HG03045 (cell line): ENCODE measurements around the gene HERC2.
"Not testable (repeated sequence)": the region's sequence is repeated elsewhere in the genome, so short reads cannot be mapped to it uniquely, and the experiment has no call there.

Experiments used
- ATAC-seq: cut with Tn5 transposase; IDR thresholded peaks from one replicate; pipeline ENCODE4 v1.9.1; 2021; ENCODE audit warnings: mild to moderate bottlenecking, moderate library complexity; ENCODE audit not compliant: unreplicated experiment

The HERC2 gene

DNA sequence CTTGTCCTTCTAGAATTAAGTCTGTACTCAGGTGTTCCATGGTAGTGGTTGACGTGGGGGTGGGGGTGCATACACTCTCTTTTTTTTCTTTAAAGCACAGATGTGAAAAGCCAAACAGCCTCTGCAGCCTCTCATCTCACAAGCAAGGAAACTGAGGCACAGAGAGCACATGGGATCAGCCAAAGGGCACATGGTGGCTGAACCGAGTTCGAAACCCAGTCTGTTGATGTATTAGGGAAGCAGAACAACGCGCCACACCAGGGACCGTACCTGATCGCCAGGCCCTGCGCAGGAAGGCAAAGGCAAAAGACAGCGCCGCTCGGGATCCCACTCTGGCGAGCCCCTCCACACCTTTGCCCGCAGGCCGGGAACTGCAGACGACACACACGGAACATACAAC, 47.3 kb downstream of the HERC2 start:
- no peak for ATAC-seq

DNA sequence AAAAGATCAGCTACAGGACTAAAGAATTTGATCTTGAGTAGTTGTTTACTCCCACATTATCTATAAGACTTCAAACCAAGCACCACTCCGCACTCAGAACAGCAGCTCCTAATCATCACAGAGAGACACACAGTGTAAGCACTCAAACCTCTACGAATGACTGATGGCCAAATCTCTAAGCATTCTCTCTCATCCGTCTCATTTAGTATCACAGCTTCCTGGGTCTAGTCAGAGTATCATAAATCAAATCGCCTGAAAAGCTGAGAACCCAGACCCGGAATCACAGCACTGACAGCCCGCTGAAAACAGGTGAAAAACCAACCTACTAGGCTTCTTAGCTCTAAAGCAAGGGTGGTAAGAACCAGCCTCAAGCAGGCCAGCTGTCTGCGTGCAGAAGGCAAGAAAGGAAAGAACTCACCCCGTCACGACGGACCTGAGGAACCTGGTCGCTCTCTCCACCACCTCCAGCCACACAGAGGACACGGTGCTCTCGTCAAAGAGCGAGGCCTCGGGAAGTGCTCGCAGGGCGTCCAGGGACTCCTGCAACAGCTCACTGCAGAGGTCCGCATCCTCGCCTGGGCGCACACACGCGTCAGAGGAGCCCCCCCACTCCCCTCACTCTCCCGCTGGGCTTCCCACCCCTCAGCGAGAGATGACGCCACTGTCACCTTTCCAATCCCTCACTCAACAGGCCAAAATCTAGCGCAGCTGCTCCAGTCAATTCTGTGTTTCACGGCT, 47.9 kb downstream of the HERC2 start:
- no peak for ATAC-seq

GRCh38 chr15:28273468-28273867, 48.5 kb downstream of the HERC2 start:
- ATAC-seq: no peak

DNA sequence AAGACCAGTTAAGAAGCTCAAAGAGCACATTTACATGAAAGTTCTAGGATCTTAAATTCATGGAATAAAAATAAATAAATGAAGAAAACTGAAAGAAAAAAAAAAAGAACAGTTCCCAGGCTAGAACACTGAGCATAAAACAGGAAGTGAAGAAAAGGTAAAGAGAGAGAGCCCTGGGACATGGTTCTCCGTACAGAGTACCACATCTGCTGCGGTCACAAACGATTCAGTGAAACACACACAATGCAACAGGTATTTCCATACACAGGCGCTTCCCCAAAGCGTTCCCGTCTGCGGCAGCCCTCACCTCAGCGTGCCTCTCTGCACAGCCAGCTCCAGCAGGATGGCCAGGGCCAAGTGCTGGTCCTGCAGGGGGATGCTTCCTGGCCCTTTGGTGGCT, 49.4 kb downstream of the HERC2 start:
- ATAC-seq: no peak

GRCh38 chr15:28271697-28272260, 50.2 kb downstream of the HERC2 start:
- no peak for ATAC-seq

GRCh38 chr15:28269097-28269496, 52.9 kb downstream of the HERC2 start:
- ATAC-seq: no peak

DNA sequence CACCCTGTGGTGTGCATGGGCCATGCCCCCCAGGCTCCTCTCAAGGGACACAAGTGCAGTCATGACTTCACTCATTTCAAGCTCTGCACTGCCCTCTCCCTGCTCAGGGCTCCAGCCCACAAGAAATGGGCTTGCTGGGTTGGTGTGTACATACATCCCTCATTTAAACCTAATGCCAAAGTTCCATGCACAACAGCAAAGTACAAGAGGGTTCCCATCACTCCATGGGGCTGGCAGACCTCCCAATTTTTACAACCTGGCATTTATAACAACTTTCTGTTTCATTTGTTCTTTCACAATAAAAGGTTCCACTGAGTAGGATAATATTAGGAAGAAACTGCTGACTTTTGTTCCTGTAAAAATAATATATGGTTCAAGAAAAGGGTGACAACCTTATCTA, 54.3 kb downstream of the HERC2 start:
- ATAC-seq: no peak

GRCh38 chr15:28265334-28266019, 56.5 kb downstream of the HERC2 start:
- no peak for ATAC-seq

- no peak for ATAC-seq
These were observed 57.8 kb downstream of the HERC2 start for GRCh38 chr15:28264166-28264565.

DNA sequence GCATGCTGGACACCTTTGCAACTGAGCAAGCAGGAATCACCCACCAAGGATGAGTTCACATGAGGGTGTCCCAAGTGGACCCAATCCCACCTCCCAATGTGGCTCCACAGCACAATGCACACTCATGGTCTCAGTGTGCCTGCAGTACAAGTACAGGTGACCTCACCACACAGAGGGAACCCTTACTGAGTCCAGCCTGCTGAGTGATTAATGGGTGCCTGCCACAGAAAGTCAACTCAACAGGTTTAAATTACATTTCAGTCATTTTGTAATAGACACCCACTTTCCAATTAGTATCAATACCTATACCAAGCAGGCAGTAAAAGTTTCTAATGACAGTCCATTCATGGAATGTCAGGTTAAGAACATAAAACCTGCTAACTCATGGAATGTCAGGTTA, 59.5 kb downstream of the HERC2 start:
- ATAC-seq: no peak

DNA sequence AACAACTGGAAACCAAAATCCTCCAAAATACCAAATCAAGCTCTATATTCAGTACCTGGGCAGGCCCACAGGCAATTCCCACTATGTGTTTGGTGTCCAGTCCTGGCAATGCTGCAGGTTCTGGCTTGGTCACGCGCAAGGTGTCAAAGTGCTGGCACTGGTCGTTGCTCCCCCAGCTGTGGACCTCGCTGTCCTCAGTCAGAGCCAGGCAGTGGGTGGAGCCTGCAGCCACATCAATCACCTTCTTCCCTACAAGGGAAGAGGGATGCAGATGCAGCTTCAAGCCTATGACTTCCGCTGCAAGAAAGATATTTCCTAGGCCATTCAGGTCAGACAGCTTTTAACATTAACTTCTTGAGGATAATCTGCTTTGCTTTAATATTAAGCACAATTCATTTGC, 61.3 kb downstream of the HERC2 start:
- ATAC-seq: no peak

DNA sequence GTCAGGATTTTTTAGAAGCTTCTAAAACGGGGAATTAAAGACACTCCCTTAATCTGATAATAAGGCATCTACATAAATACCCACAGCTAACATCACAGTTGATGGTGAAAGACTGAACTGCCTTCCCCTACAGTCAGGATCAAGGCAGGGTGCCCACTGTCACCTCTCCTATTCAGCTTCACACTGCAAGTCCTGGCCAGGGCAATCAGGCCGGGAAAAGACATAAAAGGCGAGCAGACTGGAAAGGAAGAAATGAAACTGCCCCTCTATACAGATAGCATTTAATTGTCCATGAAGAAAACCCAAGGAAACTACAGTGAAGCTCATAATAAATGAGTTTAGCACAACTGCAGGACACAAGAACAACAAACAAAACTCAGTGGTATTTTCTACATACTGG, 61.7 kb downstream of the HERC2 start:
- no peak for ATAC-seq

- ATAC-seq: no peak
These were observed 66.0 kb downstream of the HERC2 start for GRCh38 chr15:28255965-28256364.

- ATAC-seq: no peak
These were observed 69.1 kb downstream of the HERC2 start for GRCh38 chr15:28252831-28253230.

- ATAC-seq: no peak
These were observed 75.4 kb downstream of the HERC2 start for GRCh38 chr15:28246605-28247004.

GRCh38 chr15:28243901-28244300, 78.1 kb downstream of the HERC2 start:
- no peak for ATAC-seq

GRCh38 chr15:28243399-28243798, 78.6 kb downstream of the HERC2 start:
- ATAC-seq: no peak

DNA sequence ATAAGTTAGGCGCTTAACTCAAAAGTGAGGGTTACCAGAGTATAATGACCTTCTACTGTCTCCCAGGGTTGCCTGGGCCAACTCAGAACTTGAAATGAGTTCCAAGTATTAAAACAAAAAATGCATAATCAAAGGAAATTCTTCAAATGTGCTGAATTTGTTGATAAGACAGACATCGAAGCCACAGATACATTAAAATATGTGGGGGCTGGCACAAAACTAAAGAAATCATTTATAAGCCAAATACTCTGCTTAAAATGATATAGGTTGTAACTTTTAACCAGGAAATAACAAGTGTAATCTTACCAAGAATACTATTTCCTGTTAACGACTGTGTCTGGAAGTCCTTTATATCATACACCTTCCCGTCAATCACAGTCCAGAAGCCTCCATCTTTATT, 83.7 kb downstream of the HERC2 start:
- not testable (repeated sequence) for ATAC-seq

GRCh38 chr15:28231743-28232142, 90.2 kb downstream of the HERC2 start:
- ATAC-seq: not testable (repeated sequence)

GRCh38 chr15:28231336-28231735, 90.6 kb downstream of the HERC2 start:
- ATAC-seq: not testable (repeated sequence)

- ATAC-seq: not testable (repeated sequence)
These were observed 92.9 kb downstream of the HERC2 start for GRCh38 chr15:28228990-28229640.

DNA sequence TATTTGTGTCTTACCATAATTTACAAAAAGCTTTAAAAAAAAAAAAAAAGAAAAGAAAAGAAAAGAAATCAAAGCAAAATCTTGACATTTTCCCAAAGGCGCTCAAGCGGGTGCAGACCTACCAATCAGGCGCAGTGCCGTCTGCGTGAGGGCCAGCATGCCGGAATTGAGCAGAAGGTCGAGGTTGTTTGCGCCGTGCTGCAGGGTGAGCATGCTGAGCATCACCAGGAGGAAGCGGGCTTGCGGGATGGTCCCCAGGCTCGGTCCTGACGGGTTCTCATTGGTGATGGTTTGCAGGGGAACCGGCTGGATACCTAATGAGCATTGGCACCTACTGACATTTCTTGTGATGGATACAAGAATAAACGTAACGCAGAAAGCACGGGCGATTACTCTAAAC, 93.9 kb downstream of the HERC2 start:
- ATAC-seq: no peak
